Caki2 (cell line): ENCODE data around the gene SSBP1. TPM values are rescaled to one million over a fixed set of nuclear protein-coding genes. Genes with fewer than 3 reads are reported as not detected.
A peak's percentile ranks its signal among the peaks of the same experiment; 100 is the strongest.

Source experiments
- DNase-seq: peaks from one replicate; pipeline ENCODE4 v3.0.0-alpha.2; 2015; ENCODE audit warnings: low read depth
- in situ Hi-C: cut with HindIII; loops from 2 replicates; pipeline ENCODE4 v1.10.0; 2016; ENCODE audit warnings: low sequenced_read_pairs, low pct_unique_long_range_greater_than_20kb, mixed read lengths
- total RNA-seq: library from RNA; depleted of rRNA; stranded (reverse); fragments of >200 nt; shearing (Covaris generic); gene quantifications from 2 replicates; pipeline ENCODE4 v1.2.3, GENCODE V29; 2014; ENCODE audit warnings: low replicate concordance

Gene SSBP1
- total RNA-seq, 1 experiment from 2014 or later, result 197 TPM

- no peak for DNase-seq
- in situ Hi-C loops, result no loop called here
Observed at GRCh38 chr7:141706239-141707064, 31.7 kb upstream of the SSBP1 start.

- in situ Hi-C loops, result no loop called here
- no peak for DNase-seq
Observed at GRCh38 chr7:141708351-141708750, 29.8 kb upstream of the SSBP1 start, which contains the start of gene WEE2. TSS of gene WEE2 (plus strand) at chr7:141708353. CDS start at chr7:141708759, 406 bp downstream.

DNA sequence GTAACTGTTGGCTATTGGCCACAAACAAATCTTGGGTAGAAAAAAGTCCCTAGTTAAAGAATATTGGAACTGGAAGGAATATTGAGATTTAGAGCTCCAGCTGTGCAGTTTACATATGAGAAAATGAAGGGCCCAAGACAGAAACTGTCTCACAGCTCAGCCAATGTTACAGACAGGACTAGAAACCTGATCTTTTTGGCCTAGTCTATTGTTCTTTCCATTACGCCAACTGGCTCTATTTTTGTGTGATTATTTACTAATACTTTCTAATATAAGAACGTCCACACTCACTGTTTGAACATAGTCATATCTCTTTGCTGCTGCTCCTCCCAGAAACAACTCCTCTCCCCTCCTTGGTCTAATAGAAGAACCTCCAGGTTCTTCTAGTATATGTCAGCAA, 28.8 kb upstream of the SSBP1 start:
- in situ Hi-C loops, result no loop called here

DNA sequence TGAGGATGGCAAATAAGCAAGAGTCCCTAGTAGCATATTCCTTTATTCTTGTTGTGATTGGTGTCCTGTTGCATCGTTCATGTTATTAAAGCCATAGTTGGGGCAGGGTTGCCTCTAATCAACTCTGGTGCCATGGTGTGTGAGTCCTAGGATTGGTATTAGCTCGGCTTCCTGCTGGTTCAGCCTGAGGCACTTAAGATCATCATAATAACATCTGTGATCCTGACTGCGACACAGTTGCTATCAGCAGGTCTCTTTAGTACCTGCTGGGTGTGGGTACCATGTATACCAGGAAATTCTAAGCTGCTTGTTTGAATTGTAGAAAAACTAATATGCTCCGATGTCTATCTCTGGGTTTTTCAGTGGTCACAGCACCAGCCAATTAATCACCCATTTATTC, 28.4 kb upstream of the SSBP1 start:
- DNase-seq, result no peak
- in situ Hi-C loops, result no loop called here

More for the DNA sequence above, 28.8 kb upstream of the SSBP1 start:
- DNase-seq, result no peak

DNA sequence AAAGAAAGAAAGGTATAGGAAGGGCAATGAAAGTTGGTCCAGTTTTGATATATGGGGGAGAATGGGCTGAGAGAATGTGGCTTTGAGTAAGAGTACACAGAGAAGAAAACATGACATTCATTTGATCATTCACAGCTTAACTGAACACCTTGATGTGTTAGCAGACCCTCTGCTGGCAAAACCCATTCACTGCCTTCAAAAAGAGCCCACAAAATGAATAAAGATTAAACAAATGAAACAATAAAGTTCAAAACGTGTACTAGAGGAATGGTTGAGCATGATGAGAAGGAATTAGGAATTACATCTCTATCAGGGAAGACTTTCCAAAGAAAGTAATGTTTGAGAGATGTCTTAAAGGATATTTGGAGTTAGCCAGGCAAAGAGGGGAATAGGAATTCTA, 27.9 kb upstream of the SSBP1 start:
- DNase-seq, result no peak
- in situ Hi-C loops, result no loop called here

GRCh38 chr7:141712603-141713255, 25.4 kb upstream of the SSBP1 start:
- in situ Hi-C loops, result no loop called here
- no peak for DNase-seq

DNA sequence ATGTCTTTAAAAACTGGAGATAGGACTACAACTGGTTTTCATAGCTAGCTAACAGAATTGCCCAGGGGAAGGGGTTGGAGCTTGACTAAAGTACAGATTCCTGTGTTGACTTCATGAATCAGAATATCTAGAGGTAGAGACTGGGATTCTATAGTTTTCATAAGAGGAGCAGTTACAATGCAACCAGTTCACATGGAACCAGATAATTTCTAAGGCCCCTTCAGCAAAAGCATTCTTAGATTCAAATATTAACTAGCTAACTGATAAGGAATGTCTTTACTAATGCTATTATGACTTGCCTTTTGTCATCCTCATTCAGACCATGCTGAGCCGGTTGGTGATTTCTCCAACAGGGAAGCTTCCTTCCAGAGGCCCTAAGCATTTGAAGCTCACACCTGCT, 24.3 kb upstream of the SSBP1 start:
- no peak for DNase-seq
- in situ Hi-C loops, result no loop called here

- DNase-seq, result no peak
- in situ Hi-C loops, result no loop called here
Observed at GRCh38 chr7:141714571-141714970, 23.6 kb upstream of the SSBP1 start.

DNA sequence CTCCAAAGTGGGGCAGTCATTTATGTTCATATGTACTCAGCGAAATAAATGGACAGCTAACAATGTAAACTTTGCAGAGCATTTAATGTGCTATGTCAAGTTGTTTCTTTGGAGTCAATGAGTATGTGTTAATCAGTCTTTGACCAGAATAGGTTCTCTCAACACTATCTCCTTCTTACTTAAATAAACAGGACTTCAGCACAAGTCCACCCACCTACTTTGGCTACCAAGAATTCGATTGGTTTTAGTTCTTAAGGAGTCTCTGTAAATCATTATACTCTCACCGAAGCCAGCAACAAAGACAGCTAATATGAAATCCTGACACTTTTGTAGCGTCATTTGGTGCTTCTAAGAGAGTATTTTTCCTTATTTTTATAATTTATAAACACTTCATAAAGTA, 23.1 kb upstream of the SSBP1 start:
- DNase-seq, result no peak
- in situ Hi-C loops, result no loop called here

GRCh38 chr7:141715794-141716689, 22.1 kb upstream of the SSBP1 start:
- no peak for DNase-seq
- in situ Hi-C loops, result no loop called here

DNA sequence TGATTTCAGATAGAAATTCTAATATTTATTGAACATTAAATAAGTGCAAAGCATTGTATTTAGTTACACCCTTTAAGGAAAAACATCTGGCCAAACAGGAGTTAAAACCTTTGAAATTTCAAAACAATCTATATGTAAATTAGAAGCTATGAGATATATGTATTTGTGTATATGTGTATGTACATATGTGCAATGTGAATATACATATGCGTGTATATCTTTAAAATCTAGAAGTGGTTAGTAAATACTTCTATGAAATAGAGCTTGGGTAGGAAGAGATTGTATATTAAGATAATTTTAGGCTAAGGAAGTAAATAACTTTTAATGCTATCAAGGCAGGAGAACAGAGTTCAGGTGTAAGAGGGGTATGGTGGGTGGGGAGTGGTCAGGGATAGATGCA, 20.7 kb upstream of the SSBP1 start:
- in situ Hi-C loops, result no loop called here
- DNase-seq, result no peak

DNA sequence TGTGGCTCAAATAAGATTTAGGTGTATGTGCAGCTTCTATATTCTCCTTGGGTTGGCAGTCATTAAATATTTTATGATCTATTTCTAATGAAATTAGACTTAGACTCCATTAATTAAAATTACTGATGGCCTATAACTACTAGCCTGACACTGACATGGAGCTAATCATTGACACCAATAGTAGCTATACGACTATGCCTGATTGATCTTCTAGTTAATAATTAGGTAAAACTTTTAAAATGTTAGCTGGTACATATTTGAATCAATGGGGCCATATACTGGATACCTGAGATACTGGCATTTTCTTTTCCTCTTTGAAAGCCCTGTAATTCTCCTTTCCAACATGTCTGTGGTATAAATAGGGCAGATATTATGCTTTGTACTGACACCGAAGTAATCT, 15.6 kb upstream of the SSBP1 start:
- DNase-seq, result no peak
- in situ Hi-C loops, result no loop called here

DNA sequence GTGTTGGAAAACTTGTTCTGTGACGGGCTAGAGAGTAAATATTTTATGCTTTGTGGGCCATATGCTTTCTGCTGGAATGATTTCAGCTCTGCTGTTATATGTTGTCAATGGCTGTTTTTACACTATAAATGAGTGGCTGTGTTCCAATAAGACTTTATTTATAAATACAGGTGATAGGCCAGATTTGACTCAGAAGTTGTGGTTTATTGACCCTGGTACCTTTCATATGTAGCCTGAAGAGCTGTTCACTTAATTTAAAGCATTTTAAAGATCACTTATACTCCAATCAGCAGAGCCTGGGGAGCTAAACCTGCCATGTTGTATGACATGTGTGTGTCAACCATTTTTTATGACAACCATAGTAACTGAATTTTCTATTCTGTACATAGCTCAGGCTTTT, 9.1 kb upstream of the SSBP1 start:
- in situ Hi-C loops, result no loop called here
- DNase-seq, result no peak

GRCh38 chr7:141731476-141732149, 6.5 kb upstream of the SSBP1 start:
- in situ Hi-C loops, result no loop called here
- DNase-seq, result no peak

DNA sequence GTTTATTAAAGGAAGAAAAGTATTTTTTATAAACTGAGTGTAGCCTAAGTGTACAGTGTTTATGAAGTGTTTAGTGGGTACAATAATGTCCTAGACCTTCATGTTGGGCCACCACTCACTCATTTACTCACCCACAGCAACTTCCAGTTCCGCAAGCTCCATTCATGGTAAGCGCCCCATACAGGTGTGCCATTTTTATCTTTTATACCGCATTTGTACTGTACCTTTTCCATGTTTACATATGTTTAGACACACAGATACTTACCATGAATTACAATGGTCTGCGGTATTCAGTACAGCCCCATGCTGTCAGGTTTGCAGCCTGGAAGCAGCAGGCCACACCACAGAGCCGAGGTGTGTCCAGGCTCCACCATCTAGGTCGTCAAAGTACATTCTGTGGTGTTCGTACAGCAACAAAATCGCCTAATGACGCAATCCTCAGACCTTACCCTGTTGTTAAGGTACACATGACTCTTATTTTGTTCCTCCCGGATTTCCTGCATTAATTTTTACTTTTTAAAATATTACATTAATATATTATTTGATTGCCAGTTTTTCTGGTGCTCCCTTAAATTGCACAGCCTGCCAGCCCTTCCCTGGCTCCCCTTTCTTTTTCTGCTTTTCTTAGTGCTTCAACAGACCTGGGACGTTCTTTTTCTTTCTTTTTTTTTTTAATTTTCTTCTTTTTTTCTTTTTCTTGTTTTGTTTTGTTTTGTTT, 881 bp upstream of the SSBP1 start:
- in situ Hi-C loops, result no loop called here
- peak; percentile 6 for DNase-seq

GRCh38 chr7:141738592-141739013, 445 bp downstream of the SSBP1 start:
- in situ Hi-C loops, result no loop called here
- no peak for DNase-seq

DNA sequence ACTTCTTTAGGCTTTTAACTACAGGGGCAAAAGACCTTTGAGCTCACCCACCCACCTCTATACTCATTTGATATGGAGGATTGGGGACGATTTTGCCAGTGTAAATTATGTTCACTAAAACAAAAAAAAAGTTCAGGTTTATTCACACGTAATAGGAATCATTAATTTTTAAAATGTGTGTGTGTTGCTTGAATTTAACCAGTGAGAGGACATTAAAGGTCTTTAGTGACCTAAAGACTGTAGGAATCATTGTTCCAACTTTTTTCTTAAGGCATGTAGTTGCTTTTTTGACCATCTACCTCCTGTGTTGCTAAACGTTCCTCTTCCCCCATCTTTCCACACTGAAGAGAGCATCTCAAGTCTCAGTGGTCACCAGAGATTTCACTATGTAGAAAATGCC, 1.1 kb downstream of the SSBP1 start:
- in situ Hi-C loops, result no loop called here
- no peak for DNase-seq

DNA sequence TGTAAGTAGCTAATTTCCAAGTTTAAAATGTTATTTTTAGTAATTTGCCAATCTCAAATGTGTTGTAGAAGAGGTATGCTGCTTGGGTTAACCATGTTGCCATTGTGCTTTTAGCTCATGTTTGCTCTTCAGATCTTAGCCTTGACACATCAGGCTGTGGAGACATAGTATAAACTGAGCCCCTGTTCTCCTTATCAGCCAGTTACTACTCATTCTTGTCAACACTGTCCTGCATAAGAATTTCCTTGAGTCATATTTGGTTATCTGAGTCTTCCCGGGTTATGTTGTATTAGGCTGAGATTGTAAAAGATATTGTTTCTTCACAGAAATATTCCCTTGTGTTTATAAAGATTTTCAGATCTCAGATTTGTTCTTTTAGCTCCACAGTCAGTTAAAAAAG, 4.1 kb downstream of the SSBP1 start:
- in situ Hi-C loops, result no loop called here
- DNase-seq, result no peak
